Astrocyte of the cerebellum (primary cell): ENCODE results near the gene ZNF330.

Experiments
- DNase-seq: peaks from one replicate; pipeline ENCODE4 v3.0.0-alpha.2; 2011; ENCODE audit warnings: low read depth
- H3K4me3 ChIP-seq: 2 replicates; pipeline ENCODE4 v1.5.1; 2011; ENCODE audit warnings: mild to moderate bottlenecking, low read depth, low read length, moderate library complexity
- in situ Hi-C: cut with HindIII; loops from 2 replicates; pipeline ENCODE4 v1.10.0; 2017; ENCODE audit warnings: low sequenced_read_pairs
- TF ChIP-seq, protein P1 (sequence below): IDR thresholded peaks from 2 replicates; pipeline ENCODE4 v1.5.1; 2012; ENCODE audit warnings: low read length, low read depth, moderate library complexity, mild to moderate bottlenecking; ENCODE audit errors: missing control alignments

ZNF330 gene

DNA sequence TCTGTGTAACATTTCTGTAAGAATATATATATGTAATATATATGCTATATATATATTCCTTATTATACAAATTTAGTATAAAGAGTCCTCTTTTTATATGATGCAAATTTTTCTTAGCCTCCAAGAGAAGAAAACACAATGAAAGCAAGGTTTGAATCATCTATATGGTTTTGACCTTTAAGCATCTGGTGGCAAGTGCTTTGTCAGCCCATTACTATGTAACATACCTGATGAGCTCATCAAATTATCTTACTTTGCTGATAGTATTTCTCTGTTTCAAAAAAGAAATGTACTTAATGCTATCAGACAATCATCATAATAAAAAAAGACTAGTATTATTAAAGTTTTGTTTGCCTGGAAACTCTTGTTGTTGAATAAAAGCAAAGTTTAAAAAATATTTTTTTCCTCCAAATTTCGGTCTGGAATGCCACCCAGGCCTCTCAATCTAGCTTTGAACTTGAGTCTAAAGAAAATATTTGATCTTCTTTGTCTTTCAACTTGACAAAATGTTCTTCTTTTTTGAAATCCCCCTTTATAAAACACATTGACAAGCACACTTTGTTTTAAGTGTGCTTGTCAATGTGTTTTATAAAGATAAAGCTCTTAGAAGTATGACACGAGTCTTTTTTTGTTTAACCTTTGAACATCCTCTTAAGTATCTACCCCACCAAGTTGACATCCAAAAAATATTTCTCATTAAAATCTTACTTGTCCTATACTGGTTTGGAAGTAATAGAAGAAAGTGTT, 26.2 kb downstream of the ZNF330 start:
- DNase-seq = no peak
- in situ Hi-C loops = no loop called here
- TF ChIP-seq, protein P1, sequence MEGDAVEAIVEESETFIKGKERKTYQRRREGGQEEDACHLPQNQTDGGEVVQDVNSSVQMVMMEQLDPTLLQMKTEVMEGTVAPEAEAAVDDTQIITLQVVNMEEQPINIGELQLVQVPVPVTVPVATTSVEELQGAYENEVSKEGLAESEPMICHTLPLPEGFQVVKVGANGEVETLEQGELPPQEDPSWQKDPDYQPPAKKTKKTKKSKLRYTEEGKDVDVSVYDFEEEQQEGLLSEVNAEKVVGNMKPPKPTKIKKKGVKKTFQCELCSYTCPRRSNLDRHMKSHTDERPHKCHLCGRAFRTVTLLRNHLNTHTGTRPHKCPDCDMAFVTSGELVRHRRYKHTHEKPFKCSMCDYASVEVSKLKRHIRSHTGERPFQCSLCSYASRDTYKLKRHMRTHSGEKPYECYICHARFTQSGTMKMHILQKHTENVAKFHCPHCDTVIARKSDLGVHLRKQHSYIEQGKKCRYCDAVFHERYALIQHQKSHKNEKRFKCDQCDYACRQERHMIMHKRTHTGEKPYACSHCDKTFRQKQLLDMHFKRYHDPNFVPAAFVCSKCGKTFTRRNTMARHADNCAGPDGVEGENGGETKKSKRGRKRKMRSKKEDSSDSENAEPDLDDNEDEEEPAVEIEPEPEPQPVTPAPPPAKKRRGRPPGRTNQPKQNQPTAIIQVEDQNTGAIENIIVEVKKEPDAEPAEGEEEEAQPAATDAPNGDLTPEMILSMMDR = no peak

DNA sequence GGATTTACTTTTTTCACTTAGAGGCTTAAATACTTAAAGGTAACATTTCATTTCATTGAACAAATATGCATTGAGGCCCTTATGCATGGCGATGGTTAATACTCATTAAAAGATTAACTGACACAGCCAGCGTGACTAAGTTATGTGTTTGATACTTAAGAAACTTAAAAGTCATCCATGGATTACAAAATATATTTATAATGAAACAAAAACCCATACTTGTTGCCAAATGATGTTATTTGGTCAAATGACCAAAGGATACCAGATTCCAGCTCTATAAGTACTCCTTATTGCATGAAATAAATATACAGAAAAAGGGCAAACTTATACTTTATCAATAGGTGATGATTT, 26.7 kb downstream of the ZNF330 start:
- no peak overlapping the region for H3K4me3 ChIP-seq
- no peak for DNase-seq
- TF ChIP-seq, protein P1 = no peak
- in situ Hi-C loops = no loop called here

More for the DNA sequence above, 26.2 kb downstream of the ZNF330 start:
- no peak overlapping the region for H3K4me3 ChIP-seq

DNA sequence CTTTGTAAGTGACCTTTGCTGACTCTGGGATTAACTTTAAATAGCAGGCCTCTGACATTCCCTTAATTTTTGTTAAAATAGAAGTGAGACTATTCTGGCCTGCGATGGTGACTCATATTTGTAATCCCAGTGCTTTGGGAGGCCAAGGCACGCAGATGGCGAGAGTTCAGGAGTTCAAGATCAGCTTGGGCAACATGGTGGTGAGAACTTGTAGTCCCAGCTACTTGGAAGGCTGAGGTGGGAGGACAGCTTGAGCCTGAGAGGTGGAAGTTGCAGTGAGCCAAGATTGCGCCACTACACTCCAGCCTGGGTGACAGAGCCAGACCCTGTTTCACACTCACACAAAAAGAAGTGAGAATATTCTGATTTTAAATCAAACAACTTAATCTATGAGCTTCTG, 27.3 kb downstream of the ZNF330 start:
- TF ChIP-seq, protein P1 = no peak

DNA sequence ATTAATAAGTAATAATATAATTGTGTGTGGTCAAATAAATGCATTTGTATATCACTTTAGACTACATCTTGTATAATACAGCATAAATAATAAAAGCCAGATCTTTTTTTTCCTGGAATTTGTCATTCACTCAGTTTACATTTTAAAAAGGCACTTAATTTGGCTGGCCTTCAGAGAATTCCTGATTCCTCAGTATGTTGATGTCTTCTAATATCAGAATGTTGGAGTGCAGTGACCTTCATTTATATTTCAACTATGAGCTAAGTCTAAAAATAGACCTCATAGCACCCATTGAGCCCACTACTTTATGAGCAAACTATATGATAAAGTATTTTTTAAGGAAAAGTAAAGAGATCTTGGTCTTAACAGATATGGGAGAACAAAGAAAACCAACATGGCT, 27.8 kb downstream of the ZNF330 start:
- no peak for DNase-seq
- in situ Hi-C loops = no loop called here
- TF ChIP-seq, protein P1 = no peak
- H3K4me3 ChIP-seq = no peak overlapping the region

More for the DNA sequence above, 27.3 kb downstream of the ZNF330 start:
- in situ Hi-C loops = no loop called here
- DNase-seq = no peak
- H3K4me3 ChIP-seq = no peak overlapping the region

DNA sequence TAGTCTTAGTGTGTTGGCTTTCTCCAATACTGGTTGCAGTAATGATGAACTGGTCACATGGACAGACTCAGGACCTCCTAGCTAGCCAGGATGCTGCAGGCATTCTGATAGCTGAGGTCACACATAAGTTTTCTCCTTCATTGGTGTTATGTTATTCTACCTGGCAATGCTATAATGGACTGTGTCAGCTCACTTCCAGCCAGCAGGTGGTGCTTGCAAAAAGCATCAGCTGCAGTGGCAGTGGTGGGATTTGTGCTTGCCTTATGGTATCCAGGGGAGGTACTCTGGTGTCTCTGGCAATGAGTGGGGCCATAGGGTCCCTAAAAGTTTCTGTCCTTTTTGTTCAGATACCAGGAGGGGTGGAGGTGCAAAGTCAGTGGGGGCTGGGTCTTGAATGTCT, 33.6 kb downstream of the ZNF330 start:
- TF ChIP-seq, protein P1 = no peak
- in situ Hi-C loops = no loop called here
- no peak for DNase-seq
- no peak overlapping the region for H3K4me3 ChIP-seq

DNA sequence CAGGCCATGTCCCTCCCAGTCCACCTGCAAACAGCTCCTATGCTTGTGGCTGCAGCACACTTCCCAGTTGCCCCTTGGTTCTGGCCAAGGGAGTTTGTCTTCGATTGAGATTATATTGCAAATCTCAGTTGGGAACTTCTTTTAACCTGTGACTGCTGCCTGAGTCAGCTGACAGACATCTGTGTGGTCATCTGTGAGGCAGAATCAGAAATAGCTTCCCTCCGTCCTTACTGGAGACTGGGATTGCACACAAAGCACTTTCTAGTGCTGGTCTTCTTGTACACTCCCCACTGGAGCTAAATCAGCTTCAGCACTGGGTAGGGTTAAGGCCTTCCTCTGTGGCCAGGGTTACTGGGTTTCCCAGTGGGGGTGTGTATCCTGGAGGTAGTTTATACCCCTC, 34.3 kb downstream of the ZNF330 start:
- H3K4me3 ChIP-seq = no peak overlapping the region
- no peak for DNase-seq
- TF ChIP-seq, protein P1 = no peak
- in situ Hi-C loops = no loop called here
